Measurements from ENCODE around the gene NKAIN2. TPM values are rescaled to one million over a fixed set of nuclear protein-coding genes. Genes with fewer than 3 reads are reported as not detected.
"Not testable (repeated sequence)": the region's sequence is repeated elsewhere in the genome, so short reads cannot be mapped to it uniquely, and the experiment has no call there.

NKAIN2 gene
- total RNA-seq, 2 experiments from 2014 or later, result not detected

- Mint-ChIP-seq H3K27me3 (no peaks in the 10 kb centered on the region), H3K4me1 (no peaks in the 10 kb centered on the region), H3K27ac (no peak overlapping the region), H3K9me3 (ENCODE audit: low read depth) (no peaks in the 10 kb centered on the region), H3K4me3 (no peak overlapping the region), H3K36me3 (ENCODE audit: low read depth) (no peaks in the 10 kb centered on the region)
- ATAC-seq (no peak), DNase-seq (no peak)
- ChIA-PET POLR2A (no interaction called here), CTCF (no interaction called here)
- intact Hi-C loops (cut with DNase I, micrococcal nuclease), result no loop called here
Measured at GRCh38 chr6:123898665-123899064, 95.0 kb downstream of the NKAIN2 start.

GRCh38 chr6:123899745-123900144 lies 96.1 kb downstream of the NKAIN2 start:
- intact Hi-C loops (cut with DNase I, micrococcal nuclease), result no loop called here
- Mint-ChIP-seq H3K4me3 (no peak overlapping the region), H3K27me3 (no peaks in the 10 kb centered on the region), H3K4me1 (no peaks in the 10 kb centered on the region), H3K36me3 (ENCODE audit: low read depth) (no peaks in the 10 kb centered on the region), H3K9me3 (ENCODE audit: low read depth) (no peaks in the 10 kb centered on the region), H3K27ac (no peak overlapping the region)
- ChIA-PET CTCF (no interaction called here), POLR2A (no interaction called here)
- no peak for ATAC-seq
- DNase-seq, result no peak

- no peak for ATAC-seq
- no peak overlapping the region for H3K27ac Mint-ChIP-seq
Measured at GRCh38 chr6:123901436-123901835, 97.8 kb downstream of the NKAIN2 start.

GRCh38 chr6:123902738-123903313 lies 99.2 kb downstream of the NKAIN2 start:
- no peak for ATAC-seq
- CTCF ChIA-PET, result no interaction called here
- DNase-seq, result no peak
- H3K4me1 Mint-ChIP-seq, result no peaks in the 10 kb centered on the region
- POLR2A ChIA-PET, result no interaction called here
- H3K27me3 Mint-ChIP-seq, result no peaks in the 10 kb centered on the region
- H3K36me3 Mint-ChIP-seq (ENCODE audit: low read depth), result no peaks in the 10 kb centered on the region
- no peak overlapping the region for H3K27ac Mint-ChIP-seq
- H3K4me3 Mint-ChIP-seq, result no peak overlapping the region
- no peaks in the 10 kb centered on the region for H3K9me3 Mint-ChIP-seq (ENCODE audit: low read depth)
- intact Hi-C loops (cut with DNase I, micrococcal nuclease), result no loop called here

More at GRCh38 chr6:123901436-123901835, 97.8 kb downstream of the NKAIN2 start:
- Mint-ChIP-seq H3K4me1 (no peaks in the 10 kb centered on the region), H3K36me3 (ENCODE audit: low read depth) (no peaks in the 10 kb centered on the region), H3K4me3 (no peak overlapping the region), H3K9me3 (ENCODE audit: low read depth) (no peaks in the 10 kb centered on the region), H3K27me3 (no peaks in the 10 kb centered on the region)
- ChIA-PET CTCF (no interaction called here), POLR2A (no interaction called here)
- DNase-seq, result no peak
- intact Hi-C loops (cut with DNase I, micrococcal nuclease), result no loop called here

- ChIA-PET CTCF (no interaction called here), POLR2A (no interaction called here)
- no peak overlapping the region for H3K27ac Mint-ChIP-seq
- H3K27me3 Mint-ChIP-seq, result no peaks in the 10 kb centered on the region
- intact Hi-C loops (cut with DNase I, micrococcal nuclease), result no loop called here
- no peak overlapping the region for H3K4me3 Mint-ChIP-seq
- ATAC-seq (no peak), DNase-seq (no peak)
- no peaks in the 10 kb centered on the region for H3K9me3 Mint-ChIP-seq (ENCODE audit: low read depth)
- H3K36me3 Mint-ChIP-seq (ENCODE audit: low read depth), result no peaks in the 10 kb centered on the region
- H3K4me1 Mint-ChIP-seq, result no peaks in the 10 kb centered on the region
Measured at GRCh38 chr6:123904228-123904627, 100.6 kb downstream of the NKAIN2 start.

DNA sequence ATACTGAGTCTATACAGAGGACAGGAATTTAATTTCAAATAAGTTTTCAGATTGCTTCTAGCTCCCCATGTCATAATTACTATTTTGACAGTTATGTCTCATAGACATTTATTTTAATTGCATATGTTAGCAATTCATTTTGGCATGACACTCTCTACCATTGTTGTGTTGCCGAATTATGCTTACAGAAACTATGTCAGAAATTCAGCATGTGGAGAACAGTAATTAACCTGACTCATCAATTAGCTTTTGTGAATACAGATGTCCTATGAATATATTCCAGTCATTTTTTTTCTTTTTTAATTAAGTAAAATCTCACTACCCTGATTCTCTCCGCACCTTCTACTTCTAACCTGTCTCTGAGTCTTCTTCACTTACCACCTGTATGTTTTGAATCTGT lies 105.1 kb downstream of the NKAIN2 start:
- no peaks in the 10 kb centered on the region for H3K4me1 Mint-ChIP-seq
- no peak overlapping the region for H3K27ac Mint-ChIP-seq
- no peaks in the 10 kb centered on the region for H3K27me3 Mint-ChIP-seq
- H3K9me3 Mint-ChIP-seq (ENCODE audit: low read depth), result no peaks in the 10 kb centered on the region
- intact Hi-C loops (cut with DNase I, micrococcal nuclease), result no loop called here
- no peak for DNase-seq
- no peak overlapping the region for H3K4me3 Mint-ChIP-seq
- CTCF ChIA-PET, result interaction anchor here (0.5 kb wide), 1 partner anchor 378 kb away, joined by 3 read pairs; no protein-coding TSS in a partner anchor
- ATAC-seq, result no peak
- no peaks in the 10 kb centered on the region for H3K36me3 Mint-ChIP-seq (ENCODE audit: low read depth)
- POLR2A ChIA-PET, result no interaction called here

DNA sequence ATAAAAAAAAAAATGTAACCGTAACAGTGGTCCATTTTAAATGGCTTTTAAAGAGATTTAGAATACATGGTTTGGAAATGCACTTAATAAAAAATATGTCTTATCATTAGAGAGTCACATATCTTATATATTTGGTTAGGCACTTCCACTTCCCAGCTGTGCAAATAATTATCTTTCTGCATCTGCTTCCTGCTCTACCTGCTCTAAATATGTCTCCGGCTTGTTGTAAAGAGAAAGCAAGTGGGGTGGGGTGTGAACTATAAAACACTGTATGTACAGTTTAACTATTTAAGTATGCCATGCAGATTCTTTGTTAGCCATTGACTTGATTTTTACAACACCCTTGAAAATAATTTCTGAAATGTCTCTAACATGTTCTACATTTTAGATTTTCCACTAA lies 106.3 kb downstream of the NKAIN2 start:
- POLR2A ChIA-PET, result no interaction called here
- H3K9me3 Mint-ChIP-seq (ENCODE audit: low read depth), result no peaks in the 10 kb centered on the region
- no peaks in the 10 kb centered on the region for H3K27me3 Mint-ChIP-seq
- CTCF ChIA-PET, result no interaction called here
- no peak for DNase-seq
- ATAC-seq, result no peak
- H3K4me1 Mint-ChIP-seq, result no peaks in the 10 kb centered on the region
- H3K4me3 Mint-ChIP-seq, result no peak overlapping the region
- intact Hi-C loops (cut with DNase I, micrococcal nuclease), result no loop called here
- H3K27ac Mint-ChIP-seq, result no peak overlapping the region
- no peaks in the 10 kb centered on the region for H3K36me3 Mint-ChIP-seq (ENCODE audit: low read depth)

GRCh38 chr6:123913863-123914262 lies 110.2 kb downstream of the NKAIN2 start:
- H3K36me3 Mint-ChIP-seq (ENCODE audit: low read depth), result no peaks in the 10 kb centered on the region
- ChIA-PET POLR2A (no interaction called here), CTCF (no interaction called here)
- ATAC-seq (no peak), DNase-seq (no peak)
- intact Hi-C loops (cut with DNase I, micrococcal nuclease), result no loop called here
- no peaks in the 10 kb centered on the region for H3K9me3 Mint-ChIP-seq (ENCODE audit: low read depth)
- H3K4me3 Mint-ChIP-seq, result no peak overlapping the region
- no peaks in the 10 kb centered on the region for H3K4me1 Mint-ChIP-seq
- no peaks in the 10 kb centered on the region for H3K27me3 Mint-ChIP-seq
- no peak overlapping the region for H3K27ac Mint-ChIP-seq

- H3K27ac Mint-ChIP-seq; H3K4me3 Mint-ChIP-seq; H3K9me3 Mint-ChIP-seq (ENCODE audit: low read depth); intact Hi-C loops (cut with DNase I, micrococcal nuclease); ATAC-seq; POLR2A ChIA-PET; H3K4me1 Mint-ChIP-seq; H3K36me3 Mint-ChIP-seq (ENCODE audit: low read depth); H3K27me3 Mint-ChIP-seq; DNase-seq; CTCF ChIA-PET: not testable (repeated sequence)
Measured at GRCh38 chr6:123923379-123923778, 119.7 kb downstream of the NKAIN2 start.

DNA sequence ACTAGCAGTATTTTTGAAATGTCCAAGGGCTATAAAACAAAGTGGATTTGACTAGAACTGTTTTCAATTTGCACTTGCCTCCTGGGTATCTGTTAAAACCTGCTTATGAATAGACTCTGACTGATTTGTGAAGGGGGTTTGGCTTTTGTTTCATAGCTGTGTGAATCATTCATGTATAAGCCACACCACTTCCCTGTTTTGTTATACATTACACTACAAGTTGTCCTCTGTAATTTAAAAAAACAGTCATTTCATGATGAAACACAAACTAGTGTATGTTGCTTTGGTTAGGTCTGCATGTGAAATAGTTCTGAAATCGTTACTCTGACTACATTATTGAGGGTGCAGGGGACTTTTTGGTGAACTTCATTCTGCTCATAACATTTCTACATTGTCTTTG lies 121.7 kb downstream of the NKAIN2 start:
- Mint-ChIP-seq H3K9me3 (ENCODE audit: low read depth) (no peaks in the 10 kb centered on the region), H3K36me3 (ENCODE audit: low read depth) (no peaks in the 10 kb centered on the region), H3K4me3 (no peak overlapping the region), H3K27ac (no peak overlapping the region), H3K27me3 (no peaks in the 10 kb centered on the region), H3K4me1 (no peaks in the 10 kb centered on the region)
- ChIA-PET POLR2A (no interaction called here), CTCF (no interaction called here)
- DNase-seq (no peak), ATAC-seq (peak; percentile 78)
- intact Hi-C loops (cut with DNase I, micrococcal nuclease), result no loop called here

GRCh38 chr6:123925842-123926399 lies 122.3 kb downstream of the NKAIN2 start:
- ATAC-seq, result no peak

DNA sequence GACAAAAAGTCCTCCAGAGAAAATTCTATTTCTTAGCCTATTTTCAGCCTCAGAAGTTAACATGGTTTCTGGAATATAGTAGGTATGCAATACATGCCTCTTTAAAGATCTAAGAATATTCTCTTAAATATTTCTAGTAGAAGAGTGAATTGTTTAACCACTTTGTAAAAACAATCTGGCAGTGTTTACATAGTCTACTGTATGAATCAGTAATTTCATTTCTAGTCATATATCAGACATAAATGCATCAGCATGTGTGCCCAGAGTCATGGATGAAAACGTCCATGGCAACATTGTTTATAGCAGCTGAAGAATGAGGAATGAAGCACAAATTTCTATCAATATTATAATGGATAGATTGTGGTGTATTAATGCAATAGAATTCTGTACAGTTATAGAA lies 124.9 kb downstream of the NKAIN2 start:
- no peak for ATAC-seq
- CTCF ChIA-PET, result no interaction called here

More at GRCh38 chr6:123925842-123926399, 122.3 kb downstream of the NKAIN2 start:
- Mint-ChIP-seq H3K27me3 (no peaks in the 10 kb centered on the region), H3K4me1 (no peaks in the 10 kb centered on the region), H3K9me3 (ENCODE audit: low read depth) (no peaks in the 10 kb centered on the region), H3K4me3 (no peak overlapping the region), H3K27ac (no peak overlapping the region), H3K36me3 (ENCODE audit: low read depth) (no peaks in the 10 kb centered on the region)
- ChIA-PET CTCF (no interaction called here), POLR2A (no interaction called here)
- DNase-seq, result no peak
- intact Hi-C loops (cut with DNase I, micrococcal nuclease), result no loop called here

DNA sequence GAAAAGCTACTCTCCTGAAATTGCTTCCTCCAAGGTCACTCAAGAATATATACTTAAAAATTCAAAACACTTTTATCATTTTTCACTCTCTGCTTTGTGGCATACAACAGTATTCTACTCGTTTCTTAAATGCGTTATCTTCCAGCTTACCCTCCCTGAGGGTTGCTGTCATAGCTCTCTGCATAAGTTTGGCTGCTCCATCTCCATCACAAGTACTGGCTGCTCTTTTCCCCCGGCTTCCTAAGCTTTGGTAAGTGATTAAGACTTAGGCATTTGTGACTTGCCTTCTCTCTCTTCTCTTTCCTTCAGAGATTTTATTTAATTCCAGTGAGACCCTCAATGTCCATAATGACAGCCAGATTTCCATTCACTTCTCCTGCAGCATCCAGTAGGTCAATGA lies 128.3 kb downstream of the NKAIN2 start:
- no peak for ATAC-seq
- no peak overlapping the region for H3K4me3 Mint-ChIP-seq
- no peak for DNase-seq
- H3K27me3 Mint-ChIP-seq, result no peaks in the 10 kb centered on the region
- intact Hi-C loops (cut with DNase I, micrococcal nuclease), result no loop called here
- CTCF ChIA-PET, result no interaction called here
- no peaks in the 10 kb centered on the region for H3K36me3 Mint-ChIP-seq (ENCODE audit: low read depth)
- POLR2A ChIA-PET, result no interaction called here
- H3K9me3 Mint-ChIP-seq (ENCODE audit: low read depth), result peaks cover 2% of the 10 kb centered on the region
- no peak overlapping the region for H3K27ac Mint-ChIP-seq
- no peaks in the 10 kb centered on the region for H3K4me1 Mint-ChIP-seq

More for the DNA sequence above, 124.9 kb downstream of the NKAIN2 start:
- no peak for DNase-seq
- no peaks in the 10 kb centered on the region for H3K27me3 Mint-ChIP-seq
- H3K4me1 Mint-ChIP-seq, result no peaks in the 10 kb centered on the region
- H3K27ac Mint-ChIP-seq, result no peak overlapping the region
- POLR2A ChIA-PET, result no interaction called here
- H3K36me3 Mint-ChIP-seq (ENCODE audit: low read depth), result no peaks in the 10 kb centered on the region
- H3K9me3 Mint-ChIP-seq (ENCODE audit: low read depth), result no peaks in the 10 kb centered on the region
- intact Hi-C loops (cut with DNase I, micrococcal nuclease), result no loop called here
- H3K4me3 Mint-ChIP-seq, result no peak overlapping the region

All from activated CD4-positive, alpha-beta T cell treated with anti-CD3 and anti-CD28 coated beads for 36 hours (primary cell).